Activated naive CD8-positive, alpha-beta T cell treated with anti-CD3 and anti-CD28 coated beads, Interleukin-2, amount 50 U/mL, for 16 hours (primary cell): Measurements from ENCODE around the gene MBP.
A peak's percentile ranks its signal among the peaks of the same experiment; 100 is the strongest.

ENCODE experiments used
- DNase-seq: peaks from one replicate; pipeline ENCODE4 v3.0.0-alpha.2; 2020; ENCODE audit warnings: low read depth, low spot score

Gene MBP

DNA sequence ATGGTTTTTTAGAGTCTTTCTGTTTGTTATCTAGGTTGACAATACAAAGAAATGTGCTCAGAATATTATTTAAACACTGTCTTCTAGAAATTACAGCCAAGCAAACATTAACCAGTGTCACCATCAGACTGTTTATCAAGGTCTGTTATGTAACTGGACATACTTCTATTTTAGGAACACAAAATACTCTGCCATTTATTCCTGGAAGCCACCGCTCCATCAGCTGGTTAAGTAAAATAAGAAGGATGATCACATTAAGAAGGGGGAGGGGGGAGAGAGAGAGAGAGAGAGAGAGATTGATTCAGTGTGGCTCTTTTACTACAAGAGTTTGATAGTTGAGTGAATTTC is 47.9 kb downstream of the MBP start:
- DNase-seq = no peak

DNA sequence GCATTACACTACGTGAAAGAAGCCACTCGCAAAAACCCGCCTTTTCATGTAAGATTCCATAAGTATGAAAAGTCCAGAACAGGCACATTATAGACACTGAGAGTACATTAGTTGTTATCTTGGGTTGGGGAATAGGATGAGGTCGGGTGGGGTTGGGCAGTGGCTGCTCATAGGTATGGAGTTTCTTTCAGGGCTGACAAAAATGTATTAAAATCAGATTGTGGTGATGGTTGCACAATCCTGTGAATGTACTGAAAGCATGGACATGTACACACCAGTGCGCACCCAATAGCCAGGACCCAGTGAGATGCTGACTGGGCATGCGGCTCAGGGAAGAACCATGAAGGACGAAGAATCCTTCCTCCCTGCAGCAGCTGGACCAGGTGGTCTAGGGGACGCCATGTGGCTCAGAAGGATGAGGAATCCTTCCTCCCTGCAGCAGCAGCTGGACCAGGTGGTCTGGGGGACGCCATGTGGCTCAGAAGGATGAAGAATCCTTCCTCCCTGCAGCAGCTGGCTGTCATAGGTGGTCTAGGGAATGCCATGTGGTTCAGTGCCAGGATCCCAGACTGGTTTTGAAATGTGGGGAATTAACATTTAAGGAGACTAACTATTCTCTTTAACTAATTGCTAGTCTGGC is 50.1 kb downstream of the MBP start:
- DNase-seq = no peak

DNA sequence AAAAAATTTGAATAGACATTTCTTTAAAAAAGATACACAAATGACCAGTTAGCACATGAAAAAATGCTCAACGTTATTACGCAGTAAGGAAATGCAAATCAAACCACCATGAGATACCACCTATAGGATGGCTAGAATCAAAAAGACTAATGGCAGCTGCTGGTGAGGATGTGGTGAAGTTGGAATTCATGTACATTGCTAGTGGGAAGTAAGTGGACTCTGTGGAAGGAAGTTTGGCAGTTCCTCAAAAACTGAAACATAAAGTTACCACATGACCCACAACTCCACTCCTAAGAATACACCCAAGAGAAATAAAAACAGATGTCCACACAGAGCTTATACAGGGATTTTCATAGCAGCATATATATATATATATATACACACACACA is 51.2 kb downstream of the MBP start:
- no peak for DNase-seq

- no peak for DNase-seq
Observed at GRCh38 chr18:77079954-77080682, 52.5 kb downstream of the MBP start.

DNA sequence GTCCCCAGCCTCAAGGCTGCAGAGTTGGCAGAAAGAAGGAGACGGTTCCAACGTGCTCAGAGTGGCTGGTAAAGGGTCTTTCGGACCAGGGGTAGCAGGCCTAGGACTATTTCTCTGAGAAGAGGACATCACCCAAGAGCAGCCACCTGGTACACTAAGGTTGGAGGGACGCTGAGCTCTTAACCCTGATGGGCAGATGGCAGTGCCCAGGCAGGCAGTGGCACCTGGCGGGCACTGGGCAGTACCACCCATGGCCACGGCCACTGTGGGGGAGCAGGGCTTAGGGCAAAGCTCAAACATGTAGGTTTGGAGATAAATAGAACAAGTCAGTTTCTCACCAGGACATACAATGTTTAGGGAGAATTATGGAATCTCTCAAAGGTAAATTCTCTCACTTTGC is 53.5 kb downstream of the MBP start:
- DNase-seq = no peak

- no peak for DNase-seq
Observed at GRCh38 chr18:77078690-77079070, 53.9 kb downstream of the MBP start.

GRCh38 chr18:77077941-77078689 is 54.5 kb downstream of the MBP start:
- no peak for DNase-seq

DNA sequence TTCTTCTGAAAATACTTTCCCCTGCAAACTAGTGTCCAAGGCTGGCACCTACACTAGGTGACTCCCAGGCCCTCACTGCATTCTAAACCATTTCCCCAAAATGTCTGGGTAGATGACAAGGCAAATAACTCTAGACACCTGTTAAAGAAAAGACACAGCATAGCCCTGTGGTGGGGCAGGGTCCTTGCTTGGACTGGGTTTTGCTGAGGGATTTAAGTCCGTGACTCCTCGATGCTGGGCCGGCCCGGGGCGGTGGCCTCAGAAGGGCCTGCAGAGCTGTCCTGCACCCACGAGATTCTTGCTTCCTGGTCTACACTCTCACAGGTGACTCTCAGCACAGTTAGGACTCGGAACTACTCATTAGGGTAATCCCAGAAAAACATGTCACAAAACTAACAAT is 55.2 kb downstream of the MBP start:
- no peak for DNase-seq

GRCh38 chr18:77076111-77076510 is 56.5 kb downstream of the MBP start:
- DNase-seq = no peak

DNA sequence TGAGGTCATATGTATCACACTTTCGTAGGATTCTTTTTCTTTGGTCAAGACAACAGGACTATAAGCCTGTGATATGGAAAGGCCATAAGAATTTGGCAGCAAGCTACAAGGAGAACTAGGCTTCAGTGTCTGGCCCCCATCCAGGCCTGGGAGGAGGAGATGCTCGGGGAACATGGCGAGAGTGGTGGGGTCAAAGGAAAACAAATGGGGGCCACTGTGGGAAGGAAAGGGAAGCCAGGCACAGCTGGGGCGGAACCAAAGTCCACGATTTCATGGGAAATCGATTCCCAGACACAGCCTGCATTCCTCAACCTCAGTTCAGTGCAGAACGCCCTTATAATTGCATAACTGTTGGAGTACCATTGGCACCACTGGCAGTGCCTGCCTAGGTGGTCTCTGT is 58.2 kb downstream of the MBP start:
- DNase-seq = no peak

- no peak for DNase-seq
Observed at GRCh38 chr18:77073336-77074093, 59.1 kb downstream of the MBP start.

DNA sequence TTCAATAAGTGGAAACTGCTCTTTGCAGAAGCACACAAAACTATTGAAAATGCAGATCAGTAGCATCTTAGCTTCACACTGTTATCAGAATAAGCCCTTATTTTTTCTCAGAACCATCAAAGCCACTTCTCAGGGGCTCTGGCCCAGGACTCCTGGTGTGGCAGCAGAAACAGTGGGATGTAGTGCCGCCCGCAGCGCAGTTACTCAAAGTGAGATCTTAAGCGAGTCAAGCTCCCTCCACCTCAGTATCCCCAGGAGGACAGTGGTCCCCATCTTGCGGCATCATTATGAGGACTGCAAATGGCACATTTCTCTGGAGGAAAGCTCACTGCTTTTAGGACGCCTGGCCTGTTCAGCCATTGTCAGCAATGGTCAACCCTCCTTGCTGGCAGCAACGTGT is 60.0 kb downstream of the MBP start:
- no peak for DNase-seq

- no peak for DNase-seq
Observed at GRCh38 chr18:77071711-77072292, 60.8 kb downstream of the MBP start.

DNA sequence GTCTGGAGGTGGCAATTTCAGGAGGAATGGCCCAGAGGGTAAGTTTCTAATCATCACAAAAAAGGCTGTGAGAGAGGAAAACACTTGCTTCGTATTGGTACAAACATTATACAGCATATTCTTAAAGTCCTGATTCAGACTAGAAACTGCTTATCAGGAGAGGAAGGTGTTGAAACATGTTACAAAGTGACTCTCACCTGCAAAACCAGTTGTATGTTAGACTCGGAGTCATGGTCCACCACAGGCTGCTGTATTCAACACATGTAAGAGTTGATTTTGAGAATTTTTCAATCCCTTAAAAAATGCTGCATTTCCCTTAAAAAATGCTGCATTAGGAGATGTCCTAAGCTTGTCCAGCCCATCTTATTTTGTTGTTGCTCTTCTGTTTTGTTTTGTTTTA is 61.5 kb downstream of the MBP start:
- no peak for DNase-seq

DNA sequence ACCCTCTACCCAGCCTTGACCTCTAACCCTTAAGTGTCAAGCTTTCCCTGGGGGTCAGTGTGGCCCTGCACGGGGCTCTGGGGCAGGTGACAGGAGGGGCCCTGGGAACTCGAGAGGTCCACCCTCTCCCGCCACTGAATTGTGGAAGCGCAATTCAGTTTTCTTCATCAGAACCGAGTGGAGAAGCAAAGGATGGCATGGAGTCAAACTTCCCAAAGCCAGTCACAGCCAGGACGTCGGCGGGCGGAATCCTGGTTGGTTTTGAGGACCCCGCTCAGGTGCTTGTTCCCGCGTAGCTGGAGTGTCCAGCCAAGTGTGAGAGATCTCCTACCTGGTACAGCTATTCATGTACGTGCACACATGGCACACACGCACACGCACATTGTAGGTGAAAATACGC is 62.0 kb downstream of the MBP start:
- no peak for DNase-seq

- DNase-seq = no peak
Observed at GRCh38 chr18:77069931-77070330, 62.7 kb downstream of the MBP start.

DNA sequence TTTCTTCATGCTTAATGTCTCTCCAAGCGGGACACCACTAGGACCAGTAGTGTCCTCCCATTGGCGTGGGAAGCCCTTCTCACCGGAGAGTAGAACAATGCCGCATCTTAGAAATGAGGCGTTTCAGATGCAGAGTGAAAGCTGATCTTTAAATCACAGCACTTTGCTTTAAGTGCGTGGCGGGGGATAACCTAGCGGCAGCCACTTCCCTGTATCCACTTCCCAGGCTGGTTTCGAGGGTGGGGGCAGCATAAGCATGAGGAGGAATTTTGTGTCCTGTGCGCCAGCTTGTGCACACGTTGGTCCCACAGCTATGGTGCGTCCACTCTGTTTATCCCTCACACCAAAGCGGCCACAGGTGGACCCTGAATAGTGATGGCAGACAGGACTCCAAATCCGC is 63.1 kb downstream of the MBP start:
- DNase-seq = no peak

GRCh38 chr18:77068321-77069312 is 64.0 kb downstream of the MBP start:
- no peak for DNase-seq

- peak; percentile 25 for DNase-seq
Observed at GRCh38 chr18:77067291-77068061, 65.1 kb downstream of the MBP start.

GRCh38 chr18:77066689-77067088 is 65.9 kb downstream of the MBP start:
- DNase-seq = no peak
